Stimulated activated CD8-positive, alpha-beta memory T cell treated with anti-CD3 and anti-CD28 coated beads, Interleukin-15, amount 100 ng/mL, for 24 hours (primary cell): ENCODE data around the gene ARHGAP19.
A peak's percentile ranks its signal among the peaks of the same experiment; 100 is the strongest.

ENCODE experiments used
- DNase-seq: peaks from one replicate; pipeline ENCODE4 v3.0.0-alpha.2; 2020; ENCODE audit warnings: low read depth

Gene ARHGAP19

GRCh38 chr10:97292097-97292861, at the start of gene ARHGAP19:
ARHGAP19 (minus strand) TSS chr10:97292637; CDS start chr10:97292627, 10 bp downstream.
- peak; percentile 54 for DNase-seq

GRCh38 chr10:97341416-97341815, 49.0 kb upstream of the ARHGAP19 start:
- no peak for DNase-seq

- no peak for DNase-seq
Measured at GRCh38 chr10:97338041-97338440, 45.6 kb upstream of the ARHGAP19 start.

GRCh38 chr10:97336942-97337831, 44.8 kb upstream of the ARHGAP19 start:
- DNase-seq, result no peak

- no peak for DNase-seq
Measured at GRCh38 chr10:97336446-97336845, 44.0 kb upstream of the ARHGAP19 start.

- no peak for DNase-seq
Measured at GRCh38 chr10:97336006-97336405, 43.6 kb upstream of the ARHGAP19 start.

GRCh38 chr10:97335188-97335619, 42.8 kb upstream of the ARHGAP19 start:
- DNase-seq, result no peak

GRCh38 chr10:97334370-97335175, 42.1 kb upstream of the ARHGAP19 start, which contains the start of gene FRAT2:
FRAT2 (minus strand) TSS chr10:97334729; CDS start chr10:97334572, 157 bp downstream.
- peak; percentile 65 for DNase-seq

GRCh38 chr10:97333601-97334369, 41.3 kb upstream of the ARHGAP19 start:
- peak; percentile 9 for DNase-seq

- DNase-seq, result no peak
Measured at GRCh38 chr10:97333351-97333600, 40.8 kb upstream of the ARHGAP19 start.

- DNase-seq, result no peak
Measured at GRCh38 chr10:97332591-97333350, 40.3 kb upstream of the ARHGAP19 start.

- no peak for DNase-seq
Measured at GRCh38 chr10:97331153-97331703, 38.8 kb upstream of the ARHGAP19 start.

GRCh38 chr10:97329766-97330165, 37.3 kb upstream of the ARHGAP19 start:
- DNase-seq, result no peak

GRCh38 chr10:97328646-97329453, 36.4 kb upstream of the ARHGAP19 start:
- no peak for DNase-seq

GRCh38 chr10:97327348-97328294, 35.2 kb upstream of the ARHGAP19 start:
- no peak for DNase-seq

- no peak for DNase-seq
Measured at GRCh38 chr10:97325754-97326153, 33.3 kb upstream of the ARHGAP19 start.

- no peak for DNase-seq
Measured at GRCh38 chr10:97323501-97323900, 31.1 kb upstream of the ARHGAP19 start.

GRCh38 chr10:97321804-97322190, 29.4 kb upstream of the ARHGAP19 start:
- DNase-seq, result no peak
